DMS79 treated with DMSO at 0.1 percent for 48 hours (cell line): ENCODE results near the gene GPR83.
"Not testable (repeated sequence)": the region's sequence is repeated elsewhere in the genome, so short reads cannot be mapped to it uniquely, and the experiment has no call there.

Experiments used
- DNase-seq: peaks from one replicate; lab custom pipeline; 2025; lab: John Stamatoyannopoulos, UW

GPR83 gene

GRCh38 chr11:94400839-94401772, at the start of gene GPR83:
Gene GPR83, minus strand, starts transcription at chr11:94401419. Its CDS starts 172 bp downstream, at chr11:94401247.
- peak; percentile 32 for DNase-seq

GRCh38 chr11:94450048-94450447, 48.8 kb upstream of the GPR83 start:
- no peak for DNase-seq

GRCh38 chr11:94449437-94449836, 48.2 kb upstream of the GPR83 start:
- no peak for DNase-seq

DNA sequence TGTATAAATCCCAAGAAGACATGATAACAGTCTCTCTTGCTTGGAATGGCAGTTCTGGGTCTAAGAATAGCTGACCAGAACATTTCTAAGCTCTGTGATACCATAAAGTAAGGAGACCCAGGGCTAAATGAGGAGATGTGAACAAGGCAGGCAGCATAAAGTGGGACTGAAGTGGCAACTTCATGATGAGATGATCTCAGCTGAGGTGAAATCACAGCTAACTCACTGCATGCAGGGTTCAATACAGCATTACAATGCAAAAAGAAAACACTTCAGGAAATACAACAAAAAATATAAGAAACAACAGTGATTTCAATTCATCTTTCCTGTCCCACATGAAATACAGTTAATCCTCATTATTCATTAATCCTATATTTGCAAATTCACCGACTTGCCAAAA, 47.8 kb upstream of the GPR83 start:
- DNase-seq, result no peak

DNA sequence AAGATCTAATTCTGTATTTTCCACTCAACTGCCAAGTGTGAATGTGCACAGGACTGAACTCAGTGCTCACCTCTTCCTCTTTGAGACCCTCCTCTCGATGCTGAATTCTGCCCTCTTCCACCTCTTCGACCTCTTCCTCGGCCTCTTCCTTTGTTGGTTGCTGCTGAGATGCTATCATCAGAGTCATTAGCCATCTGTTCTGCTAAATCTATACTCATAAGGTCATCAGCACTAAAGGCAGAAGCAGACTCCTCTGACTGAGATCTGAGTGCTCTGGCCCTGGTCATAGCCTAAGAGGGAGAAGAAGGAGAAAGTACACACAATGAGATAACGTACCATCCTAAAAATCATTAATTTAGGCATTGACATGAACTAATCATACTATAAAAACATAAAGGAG, 45.9 kb upstream of the GPR83 start:
- no peak for DNase-seq

DNA sequence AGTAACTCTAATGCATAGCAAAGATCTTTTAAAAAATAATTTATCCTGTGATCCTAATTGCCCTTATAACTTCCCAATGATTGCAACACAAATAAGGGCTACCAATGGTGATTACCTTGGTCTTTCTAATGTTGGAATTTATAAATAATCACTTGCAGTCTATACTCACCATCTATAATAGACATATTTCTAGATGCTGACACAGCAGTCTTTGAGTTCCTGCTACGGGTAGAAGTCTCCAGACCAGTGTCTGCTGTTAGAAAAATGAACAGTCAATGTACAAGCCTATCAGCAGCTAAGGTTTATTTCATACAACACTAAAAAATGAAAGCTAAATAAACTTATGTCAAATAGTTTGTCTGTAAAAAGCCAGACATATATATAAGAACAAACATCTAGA, 44.4 kb upstream of the GPR83 start:
- DNase-seq, result no peak

DNA sequence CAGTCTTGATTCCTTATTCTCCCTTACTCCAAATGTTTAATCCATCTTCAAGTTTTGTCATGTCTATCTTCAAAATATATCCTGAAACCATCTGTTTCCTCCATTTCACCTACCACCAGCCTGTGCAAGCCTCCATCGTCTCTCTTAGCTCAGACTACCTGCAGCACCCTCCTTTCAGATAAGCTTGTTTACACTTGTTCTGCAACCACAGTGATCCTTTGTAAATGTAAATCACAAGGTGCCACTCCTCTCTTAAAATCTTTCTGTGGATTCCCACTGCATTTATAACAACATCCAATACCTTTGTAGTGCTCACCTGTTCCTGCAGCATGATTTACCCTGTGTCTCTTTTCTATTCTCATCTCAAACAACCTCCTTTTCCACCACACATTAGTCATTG, 31.8 kb upstream of the GPR83 start:
- DNase-seq, result no peak

- no peak for DNase-seq
Measured at GRCh38 chr11:94424662-94425061, 23.4 kb upstream of the GPR83 start.

- no peak for DNase-seq
Measured at GRCh38 chr11:94424011-94424410, 22.8 kb upstream of the GPR83 start.

DNA sequence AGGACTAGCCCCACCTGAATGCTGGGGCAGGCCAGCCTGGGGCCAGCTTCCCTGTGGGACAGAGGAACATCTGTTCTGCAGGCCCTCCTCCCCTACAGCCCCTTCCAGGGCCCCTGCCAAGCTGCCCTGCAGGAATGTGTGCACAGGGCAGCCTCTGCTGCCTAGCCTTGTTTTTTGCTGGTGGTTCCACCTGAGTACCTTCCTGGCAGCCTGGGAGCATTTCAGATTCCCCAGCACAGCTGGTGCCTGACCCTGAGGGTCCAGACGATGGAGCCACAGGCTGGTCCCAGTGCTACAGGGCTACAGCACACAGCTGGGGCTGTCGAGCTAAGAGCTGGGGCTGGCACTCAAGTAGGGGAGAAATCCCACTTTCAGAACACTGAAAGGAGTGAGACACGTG, 22.3 kb upstream of the GPR83 start:
- no peak for DNase-seq

- DNase-seq, result no peak
Measured at GRCh38 chr11:94418123-94418765, 17.0 kb upstream of the GPR83 start.

GRCh38 chr11:94417386-94417987, 16.3 kb upstream of the GPR83 start:
- DNase-seq, result no peak

- no peak for DNase-seq
Measured at GRCh38 chr11:94405062-94405833, 4.0 kb upstream of the GPR83 start.

- no peak for DNase-seq
Measured at GRCh38 chr11:94402355-94402754, 1.1 kb upstream of the GPR83 start.

GRCh38 chr11:94401773-94402265, 600 bp upstream of the GPR83 start:
- no peak for DNase-seq

DNA sequence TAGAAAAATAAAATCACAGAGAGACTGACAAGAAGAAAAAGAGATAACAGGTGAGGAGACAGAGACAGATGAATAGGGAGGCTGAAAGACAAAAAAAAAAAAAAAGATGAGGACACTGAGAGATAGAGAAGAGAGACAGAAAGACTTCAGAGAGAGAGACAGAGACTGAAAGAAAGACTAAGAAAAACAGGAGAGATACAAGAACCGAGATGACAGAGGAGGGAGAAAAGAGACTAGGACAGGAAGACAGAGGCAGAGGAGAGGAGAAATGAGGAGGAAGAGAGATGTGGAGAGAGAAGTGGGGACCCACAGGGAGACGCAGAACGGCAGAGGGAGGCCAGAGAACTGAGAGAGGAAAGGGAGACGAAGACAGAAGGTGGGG, 771 bp downstream of the GPR83 start:
- no peak for DNase-seq

DNA sequence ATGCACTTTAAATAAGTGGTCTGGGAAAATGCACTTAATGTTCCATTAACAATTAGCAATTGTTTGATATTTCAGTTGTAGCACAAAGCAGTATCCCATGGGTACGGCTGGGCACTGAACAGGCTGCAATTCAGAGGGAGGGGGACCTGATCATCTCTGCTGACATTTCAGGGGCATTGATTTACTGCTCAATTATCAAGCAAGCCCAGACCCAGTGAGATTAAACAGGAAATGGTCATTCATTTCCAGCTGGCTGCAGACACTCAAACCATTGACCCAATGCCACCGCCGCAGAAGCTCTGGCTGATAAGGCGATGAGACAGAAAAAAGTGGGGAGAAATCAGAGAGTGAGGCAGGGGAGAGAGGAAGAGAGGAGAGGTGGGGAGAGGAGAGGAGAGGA, 1.2 kb downstream of the GPR83 start:
- no peak for DNase-seq

GRCh38 chr11:94398101-94398500, 3.1 kb downstream of the GPR83 start:
- DNase-seq, result no peak

DNA sequence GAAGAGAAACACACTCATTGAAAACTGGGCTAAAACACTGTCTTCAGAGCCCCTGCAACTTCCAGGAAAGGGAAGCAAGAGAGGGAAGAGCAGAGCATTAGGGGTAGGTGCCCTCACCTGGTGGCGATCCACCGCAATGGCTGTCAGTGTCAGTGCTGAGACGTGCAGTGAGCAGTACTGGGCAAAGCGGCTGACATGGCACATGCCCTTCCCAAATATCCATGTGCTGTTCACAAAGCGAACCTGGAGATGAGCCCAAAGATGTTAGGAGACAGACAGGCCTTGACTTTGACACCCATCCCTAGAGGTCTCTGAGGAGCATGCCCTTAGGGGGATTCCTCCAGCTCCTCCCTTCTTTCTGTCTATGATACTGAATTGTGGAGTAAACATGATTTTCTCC, 4.9 kb downstream of the GPR83 start:
- DNase-seq, result no peak

GRCh38 chr11:94391937-94392336, 9.3 kb downstream of the GPR83 start:
- not testable (repeated sequence) for DNase-seq

DNA sequence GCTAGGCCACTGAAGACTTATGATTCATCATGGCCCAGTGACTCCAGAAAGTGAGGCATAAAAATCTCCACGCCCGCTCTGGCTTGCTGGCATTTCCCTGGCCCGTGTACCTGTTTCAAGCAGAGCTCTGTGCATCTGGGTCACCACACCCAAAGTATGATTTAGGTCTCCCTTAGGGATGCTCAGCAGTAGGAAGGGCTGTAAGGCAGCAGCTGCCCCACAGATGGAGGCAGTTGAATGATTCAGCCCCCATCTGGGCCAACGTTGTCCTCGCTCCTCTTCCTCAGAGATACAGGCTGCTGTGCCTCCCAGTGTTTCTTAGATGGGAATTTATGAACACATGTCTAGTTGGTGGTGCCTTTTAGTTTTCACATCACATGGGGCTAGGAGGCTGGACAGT, 21.6 kb downstream of the GPR83 start:
- no peak for DNase-seq

- DNase-seq, result no peak
Measured at GRCh38 chr11:94376841-94377240, 24.4 kb downstream of the GPR83 start.
